GM20000 (cell line): ENCODE results near the gene CHST2.

Experiments
- DNase-seq: peaks from one replicate; pipeline ENCODE4 v3.0.0; 2012; ENCODE audit warnings: low spot score
- CTCF ChIP-seq: IDR thresholded peaks from 2 replicates; pipeline ENCODE4 v1.5.1; 2012; ENCODE audit warnings: mild to moderate bottlenecking, control low read depth; ENCODE audit errors: extremely low read depth, missing control alignments

The CHST2 gene

GRCh38 chr3:143172062-143172794 is 52.7 kb downstream of the CHST2 start:
- TF ChIP-seq CTCF: no peak
- no peak for DNase-seq

GRCh38 chr3:143172795-143173145 is 53.2 kb downstream of the CHST2 start:
- DNase-seq: no peak
- no peak for TF ChIP-seq CTCF

GRCh38 chr3:143173242-143173641 is 53.7 kb downstream of the CHST2 start:
- no peak for TF ChIP-seq CTCF
- DNase-seq: no peak
